H54 (cell line): ENCODE measurements around the gene RAD51B.

Experiments used
- DNase-seq: peaks from one replicate; pipeline ENCODE4 v3.0.0; 2011; ENCODE audit warnings: low spot score, mixed read lengths; ENCODE audit not compliant: insufficient read length
- FAIRE-seq: peaks from 3 replicates; lab custom pipeline; 2011; peaks lifted over from hg19 to GRCh38; lab: Jason Lieb, UNC
- POLR2A ChIP-seq: IDR thresholded peaks from 2 replicates; pipeline ENCODE4 v1.6.1; 2011; ENCODE audit warnings: low read depth, mild to moderate bottlenecking, low read length

RAD51B gene

DNA sequence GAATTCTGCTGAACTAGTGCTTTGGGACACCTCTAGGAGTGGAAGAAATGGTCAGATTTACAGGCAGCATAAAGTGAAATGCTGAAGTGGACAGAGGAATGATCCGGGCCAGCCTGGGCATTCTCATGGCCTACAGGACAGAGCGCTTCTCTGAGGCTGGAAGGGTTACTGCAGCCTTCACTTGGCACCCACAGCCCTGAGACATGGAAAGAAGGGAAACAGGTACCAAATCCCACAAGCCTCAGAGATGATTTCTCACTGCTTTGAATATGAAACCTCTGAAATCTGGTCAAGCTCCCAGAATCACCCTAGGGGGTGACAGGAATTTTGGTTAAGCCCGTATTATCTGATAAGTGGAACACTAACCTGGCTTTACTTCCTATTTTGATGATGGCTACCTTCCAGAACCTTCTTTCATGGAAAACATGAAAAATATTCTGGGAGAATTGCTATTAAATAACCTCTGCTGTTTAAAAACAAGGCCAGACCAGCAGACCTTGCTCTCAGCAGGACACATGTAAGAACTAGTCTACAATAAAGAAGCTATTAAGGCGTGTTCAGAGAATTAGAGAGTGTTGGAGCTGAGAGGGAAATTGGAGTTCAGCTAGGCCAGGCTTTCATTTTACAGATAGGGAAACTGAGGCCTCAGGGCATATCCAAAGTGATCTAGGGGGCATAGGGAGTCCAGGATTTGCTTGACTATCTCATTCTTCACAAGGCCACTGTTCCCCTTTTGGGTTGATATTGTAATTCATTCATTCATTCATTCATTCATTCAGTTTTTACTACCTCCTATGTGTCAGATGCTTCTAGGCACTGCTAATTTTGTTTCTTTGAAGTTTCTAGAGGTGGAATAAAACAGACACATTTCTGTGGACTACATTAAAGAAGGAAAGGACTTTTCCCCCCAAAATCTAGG, 691.8 kb downstream of the RAD51B start:
- DNase-seq (no peak), FAIRE-seq (no peak)
- no peak for TF ChIP-seq POLR2A

DNA sequence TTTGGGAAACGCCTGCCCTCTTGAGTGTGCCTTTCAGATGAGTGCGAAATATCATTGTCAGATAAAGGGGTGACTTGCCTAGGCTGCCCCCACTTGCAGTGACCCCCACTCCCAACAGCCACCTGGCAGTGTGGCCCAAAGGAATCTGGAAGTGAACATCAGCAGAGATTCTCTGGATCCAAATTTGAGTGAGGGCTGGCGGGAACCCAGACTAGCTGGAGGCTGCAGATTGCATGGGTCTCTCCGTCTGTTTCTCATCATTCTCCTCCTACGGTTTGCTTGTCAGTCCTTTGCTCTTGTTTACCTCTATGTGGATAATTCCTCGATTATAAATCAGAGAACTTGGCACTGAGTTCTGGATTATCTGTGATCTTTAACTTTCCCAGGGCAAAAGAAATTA, 692.5 kb downstream of the RAD51B start:
- no peak for FAIRE-seq
- no peak for TF ChIP-seq POLR2A
- DNase-seq, result no peak

- no peak for FAIRE-seq
- no peak for DNase-seq
- TF ChIP-seq POLR2A, result no peak
These were observed 693.6 kb downstream of the RAD51B start for GRCh38 chr14:68513137-68513536.

DNA sequence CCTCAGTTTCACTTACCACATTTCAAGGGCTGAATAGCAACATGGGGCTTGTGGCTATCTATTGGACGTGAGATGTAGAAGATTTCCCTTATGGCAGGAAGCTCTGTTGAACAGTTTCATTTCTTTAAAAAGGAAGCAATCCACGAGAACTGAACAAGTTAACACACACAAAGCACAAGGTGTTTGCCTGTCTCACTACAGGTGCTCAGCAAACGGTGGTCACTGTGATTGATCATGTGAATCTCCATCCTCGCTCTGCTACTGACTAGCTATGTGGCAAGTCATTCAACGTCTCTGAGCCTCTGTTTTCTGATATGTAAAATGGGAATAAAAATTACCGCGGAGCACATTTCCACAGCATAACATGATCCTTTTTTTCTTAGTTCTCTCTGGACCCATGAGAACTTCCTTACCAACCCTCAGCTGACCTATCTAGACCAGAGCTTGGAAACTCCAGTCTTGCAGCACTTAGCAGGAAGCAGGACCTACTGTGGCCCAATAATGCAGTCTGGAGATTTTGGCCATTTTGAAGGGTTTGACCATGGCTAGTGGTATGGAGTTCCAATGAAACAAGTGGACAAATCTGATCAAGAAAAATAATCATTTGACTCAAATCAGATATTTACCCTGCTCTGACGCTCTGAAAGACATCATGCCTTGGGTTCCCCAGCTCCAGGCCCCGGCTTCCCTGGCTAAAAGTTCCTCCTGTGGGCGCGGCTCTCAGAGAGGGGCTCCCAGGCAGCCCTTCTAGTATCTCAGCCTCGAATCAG, 694.4 kb downstream of the RAD51B start:
- DNase-seq, result no peak
- FAIRE-seq, result no peak
- TF ChIP-seq POLR2A, result no peak

DNA sequence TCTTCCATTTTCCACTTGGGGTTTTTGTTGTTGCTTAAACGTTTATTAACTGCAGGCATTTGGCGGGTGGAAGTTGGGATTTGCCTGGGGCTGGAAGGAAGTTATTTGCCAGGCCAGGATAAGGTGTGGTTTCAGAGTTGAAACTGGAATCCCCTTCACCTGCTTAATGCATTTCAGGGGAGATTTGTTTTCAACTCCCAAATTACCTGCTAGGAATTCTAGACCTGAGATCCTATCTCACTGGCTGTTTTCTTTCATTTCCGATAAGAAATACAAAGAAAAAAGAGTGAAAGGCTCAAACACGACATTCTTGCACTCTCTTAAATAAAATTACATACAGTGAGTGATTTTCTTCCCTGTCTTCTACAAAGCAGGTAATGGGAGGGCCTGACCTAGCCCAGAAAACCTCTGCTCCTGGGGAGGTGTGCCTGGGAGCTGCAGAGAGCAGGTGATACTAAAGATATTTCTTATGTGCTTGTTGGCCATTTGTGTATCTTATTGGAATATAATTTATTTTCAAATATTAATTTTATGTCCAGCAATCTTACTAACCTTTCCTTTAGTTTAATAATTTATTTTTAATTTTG, 695.1 kb downstream of the RAD51B start:
- DNase-seq, result no peak
- no peak for TF ChIP-seq POLR2A
- no peak for FAIRE-seq

DNA sequence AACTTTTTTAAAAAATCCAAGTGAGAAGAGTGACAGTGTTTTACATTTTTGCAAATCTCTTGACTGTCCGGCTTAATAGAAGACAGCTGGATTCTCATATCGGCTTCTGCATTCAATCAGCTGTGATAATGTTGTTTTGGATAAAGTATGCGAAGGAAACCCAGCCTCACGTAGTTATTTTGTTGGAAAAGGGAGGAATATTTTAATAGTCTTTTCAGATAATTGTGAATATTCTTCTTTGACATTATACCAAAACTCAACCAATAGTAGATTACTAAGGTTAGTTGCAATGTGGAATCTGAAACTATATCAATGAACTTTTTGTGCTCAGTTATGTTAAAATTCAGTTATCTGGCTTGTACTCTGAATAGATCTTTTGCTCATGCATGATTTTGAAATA, 696.8 kb downstream of the RAD51B start:
- DNase-seq (no peak), FAIRE-seq (no peak)
- TF ChIP-seq POLR2A, result no peak

GRCh38 chr14:68518166-68518565, 698.6 kb downstream of the RAD51B start:
- no peak for DNase-seq
- no peak for TF ChIP-seq POLR2A
- no peak for FAIRE-seq

GRCh38 chr14:68518761-68519670, 699.4 kb downstream of the RAD51B start:
- FAIRE-seq (no peak), DNase-seq (no peak)
- TF ChIP-seq POLR2A, result no peak

GRCh38 chr14:68519671-68520187, 700.1 kb downstream of the RAD51B start:
- TF ChIP-seq POLR2A, result no peak
- DNase-seq (no peak), FAIRE-seq (no peak)

- DNase-seq (no peak), FAIRE-seq (no peak)
- TF ChIP-seq POLR2A, result no peak
These were observed 701.3 kb downstream of the RAD51B start for GRCh38 chr14:68520637-68521556.

DNA sequence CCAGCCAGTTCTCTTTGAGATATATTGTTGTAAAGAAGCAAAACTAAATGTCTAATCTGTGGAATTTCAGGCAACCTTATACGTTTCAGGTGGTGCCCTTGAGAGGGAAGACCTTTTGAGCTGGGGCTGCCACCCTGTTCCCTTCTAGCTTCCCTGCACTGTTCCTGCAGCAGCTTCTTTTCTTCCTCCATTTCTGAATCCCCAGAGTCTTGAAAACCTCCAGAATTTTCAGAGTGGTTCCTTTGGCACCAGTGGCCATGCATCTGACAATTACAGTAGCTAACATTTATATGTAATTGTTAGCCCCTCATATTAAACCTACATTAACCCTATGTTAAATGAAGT, 702.0 kb downstream of the RAD51B start:
- no peak for TF ChIP-seq POLR2A
- FAIRE-seq, result no peak
- DNase-seq, result no peak

GRCh38 chr14:68521961-68522509, 702.5 kb downstream of the RAD51B start:
- no peak for FAIRE-seq

More at GRCh38 chr14:68521961-68522509, 702.5 kb downstream of the RAD51B start:
- no peak for TF ChIP-seq POLR2A
- DNase-seq, result no peak
